ENCODE data around the gene TGFA. TPM values are rescaled to one million over a fixed set of nuclear protein-coding genes. Genes with fewer than 3 reads are reported as not detected.

The TGFA gene
- total and polyA plus RNA-seq, 2 experiments from 2014 or later: 1.4 to 6.5 TPM

- TF ChIP-seq REST (IDR thresholded peaks at IDR 0.05; ENCODE audit: unreplicated experiment): no peak
- TF ChIP-seq POLR2AphosphoS5 (IDR thresholded peaks at IDR 0.05; ENCODE audit: low read depth): no peak
- TF ChIP-seq JUNB (IDR thresholded peaks at IDR 0.05; ENCODE audit: unreplicated experiment): no peak
- TF ChIP-seq EZH2 (IDR thresholded peaks at IDR 0.05; ENCODE audit: low read depth, unreplicated experiment): no peak
Observed at GRCh38 chr2:70473101-70473722, 80.4 kb downstream of the TGFA start (continued).

- Mint-ChIP-seq H3K4me1 (peaks cover 13% of the 10 kb centered on the region), H3K9me3 (no peaks in the 10 kb centered on the region), H3K27me3 (ENCODE audit: insufficient read depth, low read depth, poor library complexity) (no peaks in the 10 kb centered on the region), H3K36me3 (ENCODE audit: low read depth) (no peaks in the 10 kb centered on the region), H3K27ac (no peak overlapping the region), H3K4me3 (no peak overlapping the region)
- no peak for DNase-seq (ENCODE audit: low spot score)
- Histone ChIP-seq H3K9me2 (ENCODE audit: insufficient read depth) (no peaks in the 10 kb centered on the region), H3K79me2 (replicated peaks; ENCODE audit: insufficient read depth) (no peaks in the 10 kb centered on the region), H4K20me1 (replicated peaks; ENCODE audit: insufficient read depth) (no peaks in the 10 kb centered on the region), H3K27me3 (ENCODE audit: insufficient read depth) (no peaks in the 10 kb centered on the region), H3K36me3 (ENCODE audit: insufficient read depth) (no peaks in the 10 kb centered on the region), H3K27ac (ENCODE audit: low read depth) (no peak overlapping the region), H3K4me2 (no peak overlapping the region), H2AFZ (no peak overlapping the region), H3K4me1 (ENCODE audit: insufficient read depth) (no peaks in the 10 kb centered on the region), H3K4me3 (no peak overlapping the region), H3F3A (replicated peaks; ENCODE audit: low read depth) (no peaks in the 10 kb centered on the region)
- ATAC-seq: peak; percentile 26
- TF ChIP-seq JUNB (IDR thresholded peaks at IDR 0.05; ENCODE audit: unreplicated experiment): no peak
- TF ChIP-seq ETS1 (IDR thresholded peaks at IDR 0.05): no peak
- TF ChIP-seq CREB1 (CRISPR knock-in tag; IDR thresholded peaks at IDR 0.05; ENCODE audit: low read depth): no peak
- no peak for TF ChIP-seq ZNF331 (CRISPR knock-in tag; IDR thresholded peaks at IDR 0.05; ENCODE audit: low read depth)
- TF ChIP-seq EZH2 (IDR thresholded peaks at IDR 0.05; ENCODE audit: low read depth, unreplicated experiment): no peak
- no peak for TF ChIP-seq ZNF114 (CRISPR knock-in tag; IDR thresholded peaks at IDR 0.05)
- no peak for TF ChIP-seq REST (IDR thresholded peaks at IDR 0.05; ENCODE audit: unreplicated experiment)
- no peak for TF ChIP-seq ZNF462 (CRISPR knock-in tag; IDR thresholded peaks at IDR 0.05)
Observed at GRCh38 chr2:70472221-70472890, 81.3 kb downstream of the TGFA start.
